ENCODE data around the gene PUS3. TPM values are rescaled to one million over a fixed set of nuclear protein-coding genes. Genes with fewer than 3 reads are reported as not detected.

The PUS3 gene
- 19.3 and 21.2 TPM in 2 replicates for total RNA-seq (2014; rRNA removed; shearing (Covaris generic))

DNA sequence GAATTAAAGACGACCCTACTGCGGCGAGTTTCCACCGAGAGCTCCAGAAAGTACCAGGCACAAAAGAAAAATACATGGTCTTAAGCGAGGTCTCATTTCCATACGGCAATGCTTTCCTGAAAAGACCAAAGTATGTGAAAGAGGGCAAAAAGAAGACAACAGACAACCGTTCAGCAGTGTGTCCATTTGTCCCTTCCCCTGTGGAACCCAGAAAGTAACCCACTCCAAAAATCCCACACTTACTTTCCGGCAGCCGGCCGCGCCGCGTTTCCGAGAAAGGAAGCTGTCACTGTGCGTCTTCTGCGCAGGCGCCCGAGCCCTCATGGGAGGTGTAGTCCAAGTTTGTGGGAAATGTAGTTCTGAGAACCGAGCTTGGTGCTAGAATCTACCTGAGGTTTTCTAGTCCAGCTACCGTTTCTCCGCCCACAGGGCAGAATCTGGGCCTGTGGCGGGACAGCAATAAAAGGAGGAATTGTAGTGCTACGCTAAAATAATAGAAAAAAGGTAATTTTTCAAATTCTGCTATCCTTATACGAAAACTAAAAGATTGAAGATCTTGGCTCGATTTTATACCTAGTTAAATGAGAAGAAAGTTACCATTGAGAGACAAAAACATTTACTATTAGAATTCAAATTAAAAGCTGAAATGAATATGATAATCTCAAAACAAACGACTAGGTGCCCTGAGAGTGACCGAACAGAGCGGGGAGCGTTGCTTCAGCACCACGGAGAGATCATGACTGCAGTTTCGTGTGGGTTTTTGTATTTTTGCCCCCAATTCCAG, at the start of gene PUS3:
PUS3 (minus strand) TSS at position 280 of the 784 bp plus-strand sequence. CDS start 6,922 bp downstream, outside the sequence.
- peak; percentile 71 for DNase-seq (ENCODE audit: low spot score)

- no peak for DNase-seq (ENCODE audit: low spot score)
Observed at GRCh38 chr11:125952559-125952958, 49.6 kb upstream of the PUS3 start.

GRCh38 chr11:125951731-125952130, 48.7 kb upstream of the PUS3 start:
- no peak for DNase-seq (ENCODE audit: low spot score)

GRCh38 chr11:125950696-125951651, 48.0 kb upstream of the PUS3 start:
- DNase-seq (ENCODE audit: low spot score) = no peak

DNA sequence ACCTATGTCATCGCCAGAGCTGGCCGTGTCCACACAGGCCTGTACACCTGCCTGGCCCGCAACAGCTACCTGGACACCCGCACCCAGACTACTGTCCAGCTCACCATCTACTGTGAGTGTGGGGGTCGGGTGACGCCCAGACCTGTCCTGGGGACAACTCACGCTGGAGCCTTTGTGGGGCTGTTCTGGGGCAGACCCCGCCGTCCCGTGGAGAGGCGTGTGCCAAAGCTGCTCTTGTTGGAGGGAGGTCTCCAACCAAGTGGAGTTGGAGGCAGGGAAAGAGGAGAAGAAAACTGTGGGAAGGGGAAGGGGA, 47.1 kb upstream of the PUS3 start:
- no peak for DNase-seq (ENCODE audit: low spot score)

DNA sequence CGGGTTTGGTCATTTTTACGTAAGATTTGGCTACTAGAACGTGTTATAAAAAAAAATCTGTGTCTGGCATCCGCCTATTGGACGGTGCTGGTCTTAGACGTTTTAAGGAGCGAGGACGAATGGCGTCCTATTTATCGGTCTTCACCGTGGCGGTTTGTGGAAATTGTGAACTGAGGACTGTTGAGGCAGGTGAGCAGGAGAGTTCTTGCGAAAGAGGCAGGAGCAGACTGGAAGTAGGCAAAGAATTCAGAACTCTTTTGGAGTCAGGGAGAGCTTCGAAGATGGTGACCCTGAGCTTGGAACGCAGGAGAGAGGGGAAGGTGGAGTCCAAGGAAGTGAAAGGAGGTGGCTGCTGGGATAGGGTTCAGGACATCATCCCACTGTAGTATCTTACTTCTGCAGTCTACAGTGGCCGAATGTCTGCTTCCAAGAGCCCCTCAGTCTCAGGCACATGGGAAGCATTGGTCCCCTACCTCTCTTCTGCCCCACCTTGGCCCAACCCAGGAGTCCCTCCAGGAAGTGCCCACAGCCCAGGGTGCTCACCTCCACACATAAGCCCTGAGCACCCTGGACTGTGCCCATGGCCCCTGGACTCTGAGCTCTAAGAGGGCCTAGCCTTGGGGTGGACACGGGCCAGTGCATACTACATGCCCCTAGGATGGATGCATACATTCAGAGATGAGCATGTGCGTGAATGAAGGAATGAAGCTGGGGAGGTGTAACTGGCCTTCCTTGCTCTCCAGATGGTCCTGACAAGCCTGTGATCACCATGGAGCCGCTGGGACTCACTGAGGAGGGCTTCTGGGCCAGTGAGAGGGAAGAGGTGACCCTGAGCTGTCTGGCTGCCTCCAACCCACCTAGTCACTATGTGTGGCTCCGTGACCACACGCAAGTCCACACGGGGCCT, 46.5 kb upstream of the PUS3 start:
- no peak for DNase-seq (ENCODE audit: low spot score)

DNA sequence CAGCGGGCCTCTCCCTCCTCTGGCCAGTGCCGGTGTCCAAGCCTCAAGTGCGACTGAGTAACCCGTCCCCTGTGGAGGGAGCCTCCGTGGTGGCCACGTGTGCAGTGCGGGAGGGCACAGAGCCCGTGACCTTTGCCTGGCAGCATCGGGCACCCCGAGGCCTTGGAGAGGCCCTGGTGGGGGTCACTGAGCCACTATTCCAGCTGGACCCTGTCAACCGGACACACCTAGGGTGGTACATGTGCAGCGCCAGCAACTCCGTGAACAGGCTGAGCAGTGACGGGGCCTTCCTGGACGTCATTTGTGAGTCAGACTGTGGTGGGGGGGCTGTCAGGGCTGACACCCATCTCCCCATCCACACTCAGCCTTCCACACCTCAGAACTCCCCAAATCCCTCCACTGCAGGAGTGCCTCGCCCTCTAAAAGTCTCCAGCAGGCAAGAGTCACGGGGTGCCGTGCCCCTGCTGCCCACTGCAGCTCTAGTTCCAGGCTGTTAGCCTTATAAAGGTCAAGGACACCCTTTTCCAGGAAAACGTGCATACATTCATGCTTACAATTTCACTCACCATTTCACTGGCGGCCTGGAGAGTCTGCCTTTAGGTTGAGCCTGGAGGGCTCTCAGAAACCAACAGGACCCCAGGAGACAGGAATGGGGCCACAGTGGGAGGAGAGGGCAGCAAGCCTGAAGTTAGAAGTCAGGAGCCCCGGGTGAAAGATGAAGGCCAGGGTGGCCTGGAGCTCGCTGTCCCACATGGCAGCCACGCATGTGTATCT, 45.5 kb upstream of the PUS3 start:
- no peak for DNase-seq (ENCODE audit: low spot score)

- no peak for DNase-seq (ENCODE audit: low spot score)
Observed at GRCh38 chr11:125947419-125948277, 44.6 kb upstream of the PUS3 start.

- DNase-seq (ENCODE audit: low spot score) = no peak
Observed at GRCh38 chr11:125946712-125947418, 43.9 kb upstream of the PUS3 start.

DNA sequence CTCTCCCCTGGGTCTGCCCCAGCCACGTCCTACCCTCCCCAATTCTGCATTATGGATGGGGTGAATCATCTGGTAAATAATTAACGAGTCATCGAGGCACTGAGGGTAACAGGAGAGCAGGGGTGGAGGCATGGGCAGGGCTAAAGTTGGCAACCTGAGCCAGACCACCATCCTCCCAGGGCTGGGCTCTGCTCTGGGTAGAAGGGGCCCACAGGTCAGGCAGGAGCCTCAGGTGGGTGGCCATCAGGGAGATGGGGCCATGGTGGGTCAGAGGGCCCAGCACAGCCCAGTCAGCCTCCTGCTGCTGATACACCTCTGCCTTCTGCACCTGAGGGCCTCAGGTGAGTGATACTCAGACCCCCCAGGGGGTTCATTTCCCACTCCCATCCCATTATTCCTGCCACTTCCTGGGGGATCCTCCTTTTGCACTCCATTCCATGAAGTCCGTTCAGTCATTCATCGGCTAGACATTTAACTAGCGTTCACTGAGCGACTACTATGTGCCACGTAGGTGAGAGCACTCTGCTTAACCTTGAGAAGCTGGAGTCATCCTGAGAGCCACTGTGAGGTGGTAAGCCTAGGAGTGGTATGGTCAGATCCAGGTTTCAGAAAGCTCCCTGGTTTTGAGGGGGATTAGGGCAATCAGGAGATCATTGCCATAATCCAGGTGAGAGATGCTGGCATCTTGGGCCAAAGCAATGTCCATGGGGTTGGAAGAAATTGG, 43.0 kb upstream of the PUS3 start, which contains the start of gene VSIG10L2:
VSIG10L2 (plus strand) TSS at position 248 of the 724 bp plus-strand sequence; CDS start at position 260, 12 bp downstream.
- no peak for DNase-seq (ENCODE audit: low spot score)

GRCh38 chr11:125945011-125945796, 42.2 kb upstream of the PUS3 start:
- DNase-seq (ENCODE audit: low spot score) = no peak

DNA sequence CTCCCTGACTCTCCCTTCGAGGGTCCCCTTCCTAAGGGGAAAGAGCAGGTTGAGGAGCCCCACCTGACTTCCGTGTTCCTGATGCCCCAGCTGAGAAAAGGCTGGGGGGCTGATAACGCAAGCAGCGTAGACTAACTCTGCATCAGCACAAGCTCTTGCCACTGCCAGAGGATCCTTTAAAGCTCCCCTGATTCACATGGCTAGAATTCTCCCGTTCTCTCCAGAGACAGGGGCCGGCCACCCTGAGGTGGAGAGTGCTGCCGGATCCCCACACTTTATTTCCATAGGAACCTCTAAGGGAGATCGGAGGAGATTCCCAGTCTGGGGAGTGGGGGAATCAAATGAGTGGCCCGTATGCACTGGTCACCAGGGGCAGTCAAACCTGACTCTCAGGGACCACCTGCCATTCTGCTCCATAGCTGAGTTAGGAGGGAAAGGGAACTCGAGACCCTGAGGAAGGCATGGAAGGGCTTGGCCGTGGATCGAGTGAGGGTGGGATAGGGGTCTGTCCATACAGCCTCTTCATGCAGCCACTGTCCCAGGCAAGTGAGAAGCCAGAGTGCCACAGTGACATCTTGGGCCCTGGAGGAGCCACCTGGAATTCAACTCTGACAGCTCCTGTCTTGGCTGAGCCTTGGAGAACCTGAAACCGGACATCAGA, 41.5 kb upstream of the PUS3 start:
- no peak for DNase-seq (ENCODE audit: low spot score)

GRCh38 chr11:125943661-125944349, 40.8 kb upstream of the PUS3 start:
- no peak for DNase-seq (ENCODE audit: low spot score)

DNA sequence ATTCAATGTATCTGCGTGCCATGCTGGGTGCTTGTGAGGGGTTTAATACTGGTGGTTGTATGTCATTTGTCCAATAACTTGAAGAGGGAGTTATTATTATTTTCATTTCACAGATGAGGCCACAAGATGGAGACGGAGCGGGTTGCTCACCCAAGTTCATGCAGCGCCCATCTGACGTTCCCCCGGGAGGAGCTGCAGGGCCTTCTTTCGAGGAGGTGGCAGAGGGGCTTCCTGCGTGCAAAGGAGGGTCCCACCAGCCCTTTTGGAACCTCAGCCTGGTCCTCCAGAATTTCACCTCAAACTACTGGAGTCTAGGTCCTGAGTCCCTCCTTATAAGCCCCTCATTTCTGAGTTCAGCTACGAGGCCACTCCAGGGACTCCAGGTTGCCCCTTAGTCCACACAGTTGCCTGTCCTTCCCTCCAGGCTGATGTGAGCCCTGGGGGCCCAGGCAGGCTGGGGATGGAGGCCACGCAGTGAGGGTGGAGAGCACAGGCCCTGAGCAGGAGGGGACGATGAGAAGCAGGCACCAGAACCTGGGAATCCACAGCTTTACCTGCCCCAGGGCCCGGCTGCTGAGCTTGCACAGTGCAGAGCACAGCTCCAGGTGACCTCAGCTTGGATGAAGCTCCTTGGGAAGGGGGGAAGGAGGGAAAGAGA, 39.9 kb upstream of the PUS3 start:
- no peak for DNase-seq (ENCODE audit: low spot score)

- peak; percentile 43 for DNase-seq (ENCODE audit: low spot score)
Observed at GRCh38 chr11:125941619-125942611, 38.9 kb upstream of the PUS3 start.
